ENCODE results near the gene ACER3.

Gene ACER3

DNA sequence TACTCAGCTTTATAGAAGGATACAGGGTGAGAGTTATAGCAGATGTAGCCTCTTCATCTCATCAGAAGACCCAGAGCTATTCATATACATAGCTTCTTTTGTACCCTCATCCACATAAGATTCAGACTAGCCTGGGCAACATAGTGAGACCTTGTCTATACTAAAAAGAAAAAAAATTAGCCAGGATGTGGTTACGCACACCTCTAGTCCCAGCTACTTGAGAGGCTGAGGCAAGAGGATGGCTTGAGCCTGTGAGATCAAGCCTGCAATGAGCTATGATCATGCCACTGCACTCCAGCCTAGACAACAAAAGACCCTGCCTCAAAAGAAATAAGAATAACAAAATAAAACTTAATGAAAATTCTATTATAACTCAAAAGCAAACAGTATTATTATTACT, 136.8 kb downstream of the ACER3 start:
- TF ChIP-seq, protein P1, sequence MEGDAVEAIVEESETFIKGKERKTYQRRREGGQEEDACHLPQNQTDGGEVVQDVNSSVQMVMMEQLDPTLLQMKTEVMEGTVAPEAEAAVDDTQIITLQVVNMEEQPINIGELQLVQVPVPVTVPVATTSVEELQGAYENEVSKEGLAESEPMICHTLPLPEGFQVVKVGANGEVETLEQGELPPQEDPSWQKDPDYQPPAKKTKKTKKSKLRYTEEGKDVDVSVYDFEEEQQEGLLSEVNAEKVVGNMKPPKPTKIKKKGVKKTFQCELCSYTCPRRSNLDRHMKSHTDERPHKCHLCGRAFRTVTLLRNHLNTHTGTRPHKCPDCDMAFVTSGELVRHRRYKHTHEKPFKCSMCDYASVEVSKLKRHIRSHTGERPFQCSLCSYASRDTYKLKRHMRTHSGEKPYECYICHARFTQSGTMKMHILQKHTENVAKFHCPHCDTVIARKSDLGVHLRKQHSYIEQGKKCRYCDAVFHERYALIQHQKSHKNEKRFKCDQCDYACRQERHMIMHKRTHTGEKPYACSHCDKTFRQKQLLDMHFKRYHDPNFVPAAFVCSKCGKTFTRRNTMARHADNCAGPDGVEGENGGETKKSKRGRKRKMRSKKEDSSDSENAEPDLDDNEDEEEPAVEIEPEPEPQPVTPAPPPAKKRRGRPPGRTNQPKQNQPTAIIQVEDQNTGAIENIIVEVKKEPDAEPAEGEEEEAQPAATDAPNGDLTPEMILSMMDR (IDR thresholded peaks at IDR 0.05), result no peak
- Histone ChIP-seq H2AFZ (no peak overlapping the region), H3K27ac (no peak overlapping the region), H3K9ac (no peak overlapping the region), H3K9me3 (ENCODE audit: control insufficient read depth, low read length) (no peaks in the 10 kb centered on the region), H3K36me3 (ENCODE audit: control insufficient read depth, insufficient read depth, low read length) (no peaks in the 10 kb centered on the region), H3K4me1 (no peaks in the 10 kb centered on the region), H3K79me2 (no peaks in the 10 kb centered on the region), H3K27me3 (ENCODE audit: control insufficient read depth, insufficient read depth, low read length) (no peaks in the 10 kb centered on the region), H3K4me3 (ENCODE audit: low read depth, low read length) (no peak overlapping the region), H3K4me2 (ENCODE audit: low read length) (no peak overlapping the region)

DNA sequence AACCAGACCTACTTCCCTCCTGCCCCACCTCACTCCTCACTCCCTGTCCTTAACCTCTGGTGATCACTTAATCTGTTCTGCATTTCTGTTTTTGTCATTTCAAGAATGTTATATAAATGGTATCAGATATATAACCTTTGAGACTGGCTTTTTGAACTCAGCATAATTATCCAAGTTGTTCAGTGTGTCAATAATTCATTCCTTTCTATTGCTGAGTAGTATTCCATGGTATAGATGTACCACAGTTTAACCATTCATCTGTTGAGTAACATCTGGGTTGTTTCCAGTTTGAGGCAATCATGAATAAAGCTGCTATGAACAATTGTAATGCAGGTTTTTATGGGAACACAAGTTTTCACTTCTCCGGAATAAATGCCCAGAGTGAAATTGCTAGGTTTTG, 138.9 kb downstream of the ACER3 start:
- Histone ChIP-seq H3K4me2 (ENCODE audit: low read length) (no peak overlapping the region), H3K4me3 (ENCODE audit: low read depth, low read length) (no peak overlapping the region), H3K79me2 (no peaks in the 10 kb centered on the region), H3K27me3 (ENCODE audit: control insufficient read depth, insufficient read depth, low read length) (no peaks in the 10 kb centered on the region), H3K4me1 (no peaks in the 10 kb centered on the region), H3K27ac (no peak overlapping the region), H3K9me3 (ENCODE audit: control insufficient read depth, low read length) (no peaks in the 10 kb centered on the region), H2AFZ (no peak overlapping the region), H3K9ac (no peak overlapping the region), H3K36me3 (ENCODE audit: control insufficient read depth, insufficient read depth, low read length) (no peaks in the 10 kb centered on the region)
- TF ChIP-seq, protein P1 (IDR thresholded peaks at IDR 0.05), result no peak

DNA sequence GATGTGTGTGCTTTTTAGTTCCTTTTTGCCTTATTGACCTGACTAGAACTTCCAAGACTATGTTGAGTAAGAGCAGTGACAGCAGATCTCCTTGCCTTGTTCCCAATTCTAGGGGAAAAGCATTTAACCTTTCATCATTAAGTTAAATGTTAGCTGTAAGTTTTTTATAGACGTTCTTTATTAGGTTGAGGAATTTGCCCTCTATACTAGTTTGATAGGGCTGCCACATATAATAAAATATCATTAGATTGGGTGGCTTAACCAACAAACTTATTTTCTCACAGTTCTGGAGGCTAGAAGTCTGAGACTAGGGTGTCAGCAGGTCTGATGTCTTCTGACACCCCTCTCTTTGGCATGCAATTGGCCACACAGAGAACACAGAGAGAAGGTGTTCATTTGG, 140.9 kb downstream of the ACER3 start:
- no peaks in the 10 kb centered on the region for H3K79me2 ChIP-seq
- H2AFZ ChIP-seq, result no peak overlapping the region
- no peaks in the 10 kb centered on the region for H3K36me3 ChIP-seq (ENCODE audit: control insufficient read depth, insufficient read depth, low read length)

DNA sequence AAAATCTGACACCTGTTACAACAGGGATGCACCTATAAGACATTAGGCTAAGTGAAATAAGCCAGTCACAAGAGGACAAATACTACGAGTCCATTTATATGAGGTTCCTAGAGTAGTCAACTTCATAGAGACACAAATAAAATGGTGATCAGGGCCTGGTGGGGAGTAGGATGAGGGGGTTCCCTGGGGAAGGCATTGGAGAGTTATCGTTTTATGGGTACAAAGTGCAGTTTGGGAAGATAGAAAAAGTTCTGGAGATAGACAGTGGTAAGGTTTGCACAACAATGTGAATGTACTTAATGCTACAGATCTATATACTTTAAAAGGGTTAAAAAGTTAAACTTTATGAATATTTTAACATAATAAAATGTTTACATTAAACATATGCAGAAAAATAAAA, 142.1 kb downstream of the ACER3 start:
- Histone ChIP-seq H3K9ac (no peak overlapping the region), H3K4me1 (no peaks in the 10 kb centered on the region), H3K79me2 (no peaks in the 10 kb centered on the region), H3K36me3 (ENCODE audit: control insufficient read depth, insufficient read depth, low read length) (no peaks in the 10 kb centered on the region), H2AFZ (no peak overlapping the region), H3K4me3 (ENCODE audit: low read depth, low read length) (no peak overlapping the region), H3K4me2 (ENCODE audit: low read length) (no peak overlapping the region), H3K27me3 (ENCODE audit: control insufficient read depth, insufficient read depth, low read length) (no peaks in the 10 kb centered on the region), H3K27ac (no peak overlapping the region), H3K9me3 (ENCODE audit: control insufficient read depth, low read length) (no peaks in the 10 kb centered on the region)
- TF ChIP-seq, protein P1 (IDR thresholded peaks at IDR 0.05), result no peak

More for the DNA sequence above, 140.9 kb downstream of the ACER3 start:
- TF ChIP-seq, protein P1 (IDR thresholded peaks at IDR 0.05), result no peak
- no peak overlapping the region for H3K4me2 ChIP-seq (ENCODE audit: low read length)
- H3K4me1 ChIP-seq, result no peaks in the 10 kb centered on the region
- no peak overlapping the region for H3K9ac ChIP-seq
- no peaks in the 10 kb centered on the region for H3K27me3 ChIP-seq (ENCODE audit: control insufficient read depth, insufficient read depth, low read length)
- H3K4me3 ChIP-seq (ENCODE audit: low read depth, low read length), result no peak overlapping the region
- H3K27ac ChIP-seq, result no peak overlapping the region
- H3K9me3 ChIP-seq (ENCODE audit: control insufficient read depth, low read length), result no peaks in the 10 kb centered on the region

DNA sequence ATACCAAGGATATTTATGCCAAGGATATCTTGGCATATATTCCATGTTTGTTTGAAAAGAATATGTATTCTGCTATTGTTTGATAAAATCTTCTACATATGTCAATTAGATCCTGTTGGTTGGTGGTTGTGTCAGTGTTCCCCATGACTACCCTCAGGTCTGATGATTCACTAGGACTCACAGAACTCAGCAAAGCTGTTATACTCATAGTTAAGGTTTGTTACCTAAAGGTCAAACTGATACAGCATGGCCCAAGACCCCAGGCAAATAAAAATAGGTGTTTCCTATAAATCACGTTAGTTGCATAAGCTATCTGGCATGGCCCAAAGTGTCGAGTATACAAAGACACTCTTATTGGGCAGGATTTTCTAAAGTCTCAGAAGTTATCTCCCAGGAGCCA, 143.2 kb downstream of the ACER3 start:
- H3K4me1 ChIP-seq, result no peaks in the 10 kb centered on the region
- H2AFZ ChIP-seq, result no peak overlapping the region
- H3K27ac ChIP-seq, result no peak overlapping the region
- no peak overlapping the region for H3K9ac ChIP-seq
- no peak overlapping the region for H3K4me3 ChIP-seq (ENCODE audit: low read depth, low read length)
- no peak overlapping the region for H3K4me2 ChIP-seq (ENCODE audit: low read length)
- no peaks in the 10 kb centered on the region for H3K9me3 ChIP-seq (ENCODE audit: control insufficient read depth, low read length)
- H3K79me2 ChIP-seq, result no peaks in the 10 kb centered on the region
- TF ChIP-seq, protein P1 (IDR thresholded peaks at IDR 0.05), result no peak
- H3K36me3 ChIP-seq (ENCODE audit: control insufficient read depth, insufficient read depth, low read length), result no peaks in the 10 kb centered on the region
- H3K27me3 ChIP-seq (ENCODE audit: control insufficient read depth, insufficient read depth, low read length), result no peaks in the 10 kb centered on the region
